Upper lobe of left lung (tissue), 6 donors: ENCODE measurements around the gene FMOD. TPM values are rescaled to one million over a fixed set of nuclear protein-coding genes. Genes with fewer than 3 reads are reported as not detected.

Experiments
- ATAC-seq, 2 donors: fragments of 200-7000 bp; cut with Tn5 transposase; one replicate each; pipeline ENCODE4 v1.9.1; 2022; ENCODE audit warnings: mild to moderate bottlenecking in 2 of 2, moderate library complexity in 2 of 2; ENCODE audit not compliant: low FRiP score in 2 of 2
- DNase-seq, 2 donors: peaks; one replicate each; pipeline ENCODE4 v3.0.0-alpha.2; 2019 to 2020
- H3K27ac ChIP-seq, 4 donors: fragments of 200-600 bp; sonication (generic); one replicate each; pipeline ENCODE4 v1.5.1; 2016 to 2019
- H3K27me3 ChIP-seq, 4 donors: fragments of 200-600 bp; sonication (generic); one replicate each; pipeline ENCODE4 v1.5.1; 2017 to 2019
- H3K36me3 ChIP-seq, 4 donors: fragments of 200-600 bp; sonication (generic); one replicate each; pipeline ENCODE4 v1.5.1; 2016 to 2019
- H3K4me1 ChIP-seq, 4 donors: fragments of 200-600 bp; sonication (generic); one replicate each; pipeline ENCODE4 v1.5.1; 2018 to 2019
- H3K4me3 ChIP-seq, 4 donors: fragments of 200-600 bp; sonication (generic); one replicate each; pipeline ENCODE4 v1.5.1; 2017 to 2019; ENCODE audit warnings: mild to moderate bottlenecking in 2 of 4, moderate library complexity in 1 of 4
- H3K9me3 ChIP-seq, 4 donors: fragments of 200-600 bp; sonication (generic); one replicate each; pipeline ENCODE4 v1.5.1; 2018 to 2019
- CTCF ChIP-seq, 6 experiments: fragments of 450-650 bp in 4 of 6; fragments of 200-600 bp in 2 of 6; sonication (generic) in 2 of 6; IDR thresholded peaks; one replicate each; pipeline ENCODE4 v1.5.1; 2016 to 2019; ENCODE audit warnings: antibody characterized with exemption in 6 of 6
- EP300 ChIP-seq, 4 donors: sonication (generic); formaldehyde crosslinking; IDR thresholded peaks; one replicate each; pipeline ENCODE4 v1.5.1; 2017; ENCODE audit warnings: antibody characterized with exemption in 4 of 4, control low read depth in 2 of 4
- POLR2A ChIP-seq, 4 donors: fragments of 450-650 bp; IDR thresholded peaks; one replicate each; pipeline ENCODE4 v1.5.1; 2016 to 2017; ENCODE audit warnings: antibody characterized with exemption in 4 of 4, mild to moderate bottlenecking in 2 of 4
- POLR2AphosphoS5 ChIP-seq, 2 donors: sonication (generic); formaldehyde crosslinking; IDR thresholded peaks; one replicate each; pipeline ENCODE4 v1.5.1; 2017; ENCODE audit warnings: antibody characterized with exemption in 2 of 2
- WGBS, 2 donors: methylation state at CpG; one replicate each; pipeline ENCODE4 v1.1.5; 2017 to 2018; 5-methylcytosine and 5-hydroxymethylcytosine counted together
- total RNA-seq, 6 donors: library from RNA; depleted of rRNA in 4 of 6; stranded (reverse); fragments of >200 nt in 4 of 6; gene quantifications; one replicate each; pipeline versions ENCODE4 v1.1.0 to v1.2.1, GENCODE V29; 2016 to 2021
- donor health status: DM: no; HTN: no; CAD: no; lungs with moderate emphysema.
- donor health status: DM: no; HTN: yes; CAD: no; lungs with severe emphysema.

FMOD gene
- total RNA-seq, 6 donors from 2014 or later = 12.5 to 46.7 (median 25.4) TPM

GRCh38 chr1:203311368-203312301, 39.3 kb downstream of the FMOD start:
- Histone ChIP-seq H3K27ac (peak overlapping the region in 3 of 4 donors; percentile 6 to 61 (median 14)), H3K9me3 (no peaks in the 10 kb centered on the region), H3K4me1 (peaks cover 35 to 58% (median 48%) of the 10 kb centered on the region in 4 donors), H3K27me3 (no peaks in the 10 kb centered on the region), H3K36me3 (peaks cover 13 to 40% (median 19%) of the 10 kb centered on the region in 4 donors), H3K4me3 (no peak overlapping the region)
- 75 to 84% methylated on average over 3 of the region's 3 CpGs for WGBS, 2 donors
- ATAC-seq (no peak), DNase-seq (no peak)
- TF ChIP-seq EP300 (IDR thresholded peaks at IDR 0.05) = no peak
- TF ChIP-seq POLR2A (IDR thresholded peaks at IDR 0.05) = no peak
- TF ChIP-seq CTCF (IDR thresholded peaks at IDR 0.05) = no peak
- TF ChIP-seq POLR2AphosphoS5 (IDR thresholded peaks at IDR 0.05) = no peak

GRCh38 chr1:203308923-203309331, 42.0 kb downstream of the FMOD start:
- no peak for ATAC-seq
- H3K27ac ChIP-seq = peak overlapping the region in 3 of 4 donors; percentile 99 to 100 (median 99)
- WGBS, 2 donors = 44 to 60% methylated on average over 1 of the region's 1 CpG

GRCh38 chr1:203308328-203308922, 42.5 kb downstream of the FMOD start:
- no peaks in the 10 kb centered on the region for H3K9me3 ChIP-seq
- peak overlapping the region in 3 of 4 donors; percentile 99 to 100 (median 99) for H3K27ac ChIP-seq
- 31 to 55% methylated on average over 5 of the region's 5 CpGs for WGBS, 2 donors
- TF ChIP-seq POLR2A (IDR thresholded peaks at IDR 0.05) (peak in 1 of 4 donors; percentile 30), POLR2AphosphoS5 (IDR thresholded peaks at IDR 0.05) (no peak), CTCF (IDR thresholded peaks at IDR 0.05) (no peak), EP300 (IDR thresholded peaks at IDR 0.05) (no peak)
- H3K4me3 ChIP-seq = peak overlapping the region in 3 of 4 donors; percentile 61 to 91 (median 72)
- H3K27me3 ChIP-seq = no peaks in the 10 kb centered on the region
- peaks cover 37 to 53% (median 44%) of the 10 kb centered on the region in 4 donors for H3K4me1 ChIP-seq
- ATAC-seq (no peak), DNase-seq (no peak)
- H3K36me3 ChIP-seq = peaks cover 13 to 40% (median 19%) of the 10 kb centered on the region in 4 donors

More at GRCh38 chr1:203308923-203309331, 42.0 kb downstream of the FMOD start:
- no peak for DNase-seq
- Histone ChIP-seq H3K27me3 (no peaks in the 10 kb centered on the region), H3K4me1 (peaks cover 37 to 53% (median 44%) of the 10 kb centered on the region in 4 donors), H3K4me3 (peak overlapping the region in 3 of 4 donors; percentile 61 to 91 (median 72)), H3K9me3 (no peaks in the 10 kb centered on the region), H3K36me3 (peaks cover 13 to 40% (median 19%) of the 10 kb centered on the region in 4 donors)
- TF ChIP-seq POLR2A (IDR thresholded peaks at IDR 0.05) = no peak
- TF ChIP-seq CTCF (IDR thresholded peaks at IDR 0.05) = no peak
- TF ChIP-seq POLR2AphosphoS5 (IDR thresholded peaks at IDR 0.05) = no peak
- no peak for TF ChIP-seq EP300 (IDR thresholded peaks at IDR 0.05)

GRCh38 chr1:203307641-203308126, 43.2 kb downstream of the FMOD start:
- Histone ChIP-seq H3K4me3 (peak overlapping the region; percentile 61 to 91 (median 80)), H3K27me3 (no peaks in the 10 kb centered on the region), H3K36me3 (peaks cover 13 to 40% (median 19%) of the 10 kb centered on the region in 4 donors), H3K9me3 (no peaks in the 10 kb centered on the region), H3K4me1 (peaks cover 37 to 50% (median 44%) of the 10 kb centered on the region in 4 donors), H3K27ac (peak overlapping the region; percentile 92 to 100 (median 99))
- DNase-seq (no peak), ATAC-seq (no peak)
- no peak for TF ChIP-seq EP300 (IDR thresholded peaks at IDR 0.05)
- no peak for TF ChIP-seq POLR2A (IDR thresholded peaks at IDR 0.05)
- no peak for TF ChIP-seq CTCF (IDR thresholded peaks at IDR 0.05)
- no peak for TF ChIP-seq POLR2AphosphoS5 (IDR thresholded peaks at IDR 0.05)
- WGBS, 2 donors = 23 to 30% methylated on average over 3 of the region's 3 CpGs
